Measurements from ENCODE around the gene ACAP1.
"Not testable (repeated sequence)": the region's sequence is repeated elsewhere in the genome, so short reads cannot be mapped to it uniquely, and the experiment has no call there.

Gene ACAP1

DNA sequence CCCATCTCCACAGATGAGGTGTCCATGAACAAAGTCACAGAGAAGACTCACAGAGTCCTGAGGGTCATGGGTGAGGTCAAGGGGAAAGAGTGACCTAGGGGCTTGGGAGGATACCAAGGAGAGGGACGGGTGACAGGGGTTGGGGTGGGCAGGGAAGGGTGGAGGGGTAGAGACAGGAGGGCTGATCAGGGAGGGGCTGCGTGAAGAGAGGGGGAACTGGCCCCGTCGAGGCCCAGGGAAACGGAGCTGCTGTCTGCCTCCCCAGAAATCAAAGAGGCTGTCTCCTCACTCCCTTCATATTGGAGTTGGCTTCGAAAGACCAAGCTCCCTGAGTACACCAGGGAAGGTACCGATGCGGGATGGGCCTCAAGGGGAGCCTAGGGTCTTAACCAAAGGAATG, 19.2 kb downstream of the ACAP1 start:
- no peak for DNase-seq

DNA sequence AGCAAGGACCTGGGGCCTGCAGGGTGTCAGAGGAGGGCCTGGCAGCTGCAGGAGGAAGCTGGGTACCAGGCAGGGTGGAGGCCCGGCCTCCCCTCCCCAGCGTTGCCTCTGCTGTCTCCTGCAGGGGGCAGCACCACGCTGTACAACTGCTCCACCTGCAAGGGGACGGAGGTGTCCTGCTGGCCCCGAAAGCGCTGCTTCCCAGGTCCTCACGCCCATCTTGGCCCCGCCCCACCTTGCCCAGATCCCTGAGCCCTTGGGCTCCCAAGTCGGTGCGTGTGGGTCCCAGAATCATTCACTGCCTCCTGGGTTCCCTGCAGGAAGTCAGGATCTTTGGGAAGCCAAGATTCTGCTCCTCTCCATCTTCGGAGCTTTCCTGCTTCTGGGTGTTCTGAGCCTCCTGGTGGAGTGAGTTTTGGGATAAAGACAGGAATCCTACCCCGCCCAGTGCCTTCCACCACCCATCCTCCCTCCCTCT, 19.8 kb downstream of the ACAP1 start:
- DNase-seq = peak; percentile 52

DNA sequence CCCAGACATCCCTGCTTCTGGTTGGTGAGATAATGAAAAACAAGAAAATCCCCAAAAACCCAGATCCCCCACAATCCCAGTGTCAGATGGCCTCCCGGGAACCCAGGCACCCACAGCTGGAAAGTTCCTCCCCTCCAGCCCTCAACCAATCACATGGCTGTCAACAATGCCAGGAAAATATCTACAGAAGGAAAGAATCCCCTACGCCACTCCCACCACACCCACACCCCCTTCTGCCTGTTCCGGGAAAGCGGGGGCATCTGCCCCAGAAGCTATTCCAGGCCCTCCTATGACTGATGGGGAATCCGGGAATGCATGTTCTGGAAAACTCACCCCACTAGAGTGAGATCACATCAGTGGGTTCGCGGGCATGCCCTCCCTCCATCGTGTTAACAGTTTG, 20.4 kb downstream of the ACAP1 start:
- no peak for DNase-seq

DNA sequence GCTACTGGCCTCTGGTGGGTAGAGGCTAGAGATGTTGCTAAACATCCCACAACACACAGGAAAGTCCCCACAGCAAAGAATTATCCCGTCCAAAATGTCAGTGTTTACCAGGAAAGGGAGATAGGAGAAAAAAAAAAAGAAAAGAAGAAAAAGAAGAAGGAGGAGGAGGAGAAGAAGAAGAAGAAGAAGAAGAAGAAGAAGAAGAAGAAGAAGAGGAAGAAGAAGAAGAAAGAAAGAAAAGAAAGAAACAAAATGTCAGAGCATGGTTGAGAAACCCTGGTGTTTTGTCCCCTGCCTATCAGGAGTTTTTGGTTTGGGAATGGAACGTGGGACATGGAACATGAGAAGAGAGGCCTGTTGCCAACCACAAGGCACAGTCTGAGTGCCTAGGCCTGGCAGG, 21.1 kb downstream of the ACAP1 start:
- no peak for DNase-seq

DNA sequence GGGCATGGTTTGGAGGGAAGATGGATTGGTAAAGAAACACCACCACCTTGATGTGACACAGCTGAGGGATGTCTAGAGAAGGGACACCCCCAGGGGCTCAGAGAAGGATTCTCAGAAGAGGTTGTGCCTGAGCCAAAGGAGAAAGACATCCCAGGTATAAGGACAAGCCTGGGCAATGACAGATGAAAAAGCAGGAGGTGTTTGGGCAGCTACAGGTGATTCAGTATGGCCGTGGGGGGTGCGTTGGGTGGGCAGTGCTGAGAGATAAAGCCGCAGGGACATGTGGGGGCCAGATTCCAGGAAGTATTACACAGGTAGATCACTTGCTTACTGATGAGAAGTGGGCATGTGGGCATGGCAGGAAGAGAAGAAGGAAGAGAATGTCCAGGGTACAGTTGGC, 25.6 kb downstream of the ACAP1 start:
- no peak for DNase-seq

DNA sequence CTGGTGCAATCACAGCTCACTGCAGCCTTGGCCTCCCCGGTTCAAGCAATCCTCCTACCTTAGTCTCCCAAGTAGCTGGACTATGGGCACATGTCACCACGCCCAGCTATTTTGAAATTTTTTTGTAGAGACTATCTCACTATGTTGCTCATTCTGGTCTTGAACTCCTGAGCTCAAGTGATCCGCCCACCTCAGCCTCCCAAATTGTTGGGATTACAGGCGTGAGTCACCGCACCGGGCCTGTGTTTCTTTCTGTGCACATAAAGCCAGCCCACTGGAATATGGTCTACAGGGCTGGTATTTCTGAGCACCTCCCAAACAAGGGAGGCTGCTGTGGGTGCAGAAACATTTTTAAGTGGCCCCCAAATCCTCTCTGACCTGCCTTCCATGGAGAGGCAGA, 27.0 kb downstream of the ACAP1 start:
- no peak for DNase-seq

DNA sequence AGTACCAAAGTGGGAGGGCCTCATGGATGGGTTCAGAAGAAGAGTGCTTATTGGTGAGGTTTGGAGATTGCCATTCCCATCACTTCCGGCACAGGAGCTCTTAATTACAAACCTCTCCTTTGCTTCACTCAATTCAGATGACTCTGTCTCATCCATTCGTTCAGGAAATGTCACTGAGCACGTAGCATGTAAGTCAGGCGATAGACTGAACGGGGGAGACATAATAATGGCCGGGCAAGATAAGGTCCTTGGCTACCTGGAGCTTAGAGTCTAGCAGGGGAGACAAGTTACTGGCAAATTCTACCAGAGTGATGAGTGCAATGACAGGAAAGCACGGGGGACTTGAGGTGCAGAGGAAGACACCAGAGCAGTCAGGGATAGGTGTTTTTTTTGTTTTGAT, 29.6 kb downstream of the ACAP1 start:
- DNase-seq = not testable (repeated sequence)

DNA sequence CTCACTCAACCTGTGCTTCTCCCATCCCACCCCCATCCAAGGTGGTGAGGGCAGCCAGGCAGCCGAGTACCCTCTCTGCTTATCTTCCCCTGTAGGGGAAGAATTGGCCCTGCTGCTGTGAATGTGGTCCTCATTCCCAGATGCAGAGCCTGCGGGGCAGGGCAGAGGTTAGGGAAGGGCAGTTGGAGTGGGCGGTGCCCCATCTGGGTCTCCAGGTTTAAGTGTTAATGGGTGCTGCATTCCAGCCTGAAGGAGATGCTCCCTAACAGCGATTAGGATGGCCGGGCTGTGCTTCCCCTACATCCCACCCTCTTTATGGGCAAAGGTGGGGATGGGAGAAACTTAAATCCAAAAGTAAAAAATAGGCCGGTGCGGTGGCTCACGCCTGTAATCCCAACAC, 30.8 kb downstream of the ACAP1 start:
- no peak for DNase-seq

DNA sequence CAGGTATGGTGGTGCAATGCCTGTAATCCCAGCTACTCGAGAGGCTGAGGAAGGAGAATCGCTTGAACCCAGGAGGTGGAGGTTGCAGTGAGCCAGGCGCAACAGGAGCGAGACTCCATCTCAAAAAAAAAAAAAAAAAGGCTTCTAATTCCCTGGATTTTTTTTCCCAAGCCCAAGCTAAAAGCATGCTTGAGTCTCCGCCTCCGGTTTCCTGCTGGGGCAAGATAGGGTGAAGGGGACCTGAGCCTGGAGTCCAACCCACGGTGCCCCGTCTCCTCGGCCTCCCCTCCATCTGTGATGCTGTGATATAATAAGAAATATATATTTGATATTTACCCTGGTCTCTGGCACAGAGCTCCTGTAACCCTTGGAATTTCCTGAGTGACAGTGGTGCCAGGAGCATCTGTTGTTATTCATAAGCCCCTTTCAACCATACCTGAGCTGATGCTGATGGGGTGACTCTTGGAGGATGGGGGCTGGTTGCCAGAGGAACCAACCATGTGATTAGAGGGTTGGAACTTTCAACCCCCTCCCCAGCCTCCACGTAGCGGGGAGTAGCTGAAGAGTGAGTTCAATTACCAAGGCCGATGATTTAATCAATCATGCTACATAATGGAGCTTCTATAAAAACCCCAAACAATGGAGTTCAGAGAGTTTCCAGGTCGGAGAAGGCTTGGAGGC, 31.7 kb downstream of the ACAP1 start:
- DNase-seq = no peak

DNA sequence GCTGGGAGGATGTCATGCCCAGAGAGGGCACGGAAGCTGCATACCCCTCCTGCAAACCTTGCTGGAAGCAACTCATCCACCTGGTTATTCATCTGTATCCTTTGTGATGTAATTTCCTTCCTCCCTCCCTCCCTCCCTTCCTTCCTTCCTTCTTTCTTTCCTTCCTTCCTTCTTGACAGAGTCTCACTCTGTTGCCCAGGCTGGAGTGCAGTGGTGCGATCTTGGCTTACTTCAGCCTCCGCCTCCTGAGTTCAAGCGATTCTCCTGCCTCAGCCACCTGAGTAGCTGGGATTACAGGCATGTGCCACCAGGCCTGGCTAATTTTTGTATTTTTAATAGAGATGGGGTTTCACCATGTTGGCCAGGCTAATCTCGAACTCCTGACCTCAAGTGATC, 32.3 kb downstream of the ACAP1 start:
- DNase-seq = not testable (repeated sequence)

DNA sequence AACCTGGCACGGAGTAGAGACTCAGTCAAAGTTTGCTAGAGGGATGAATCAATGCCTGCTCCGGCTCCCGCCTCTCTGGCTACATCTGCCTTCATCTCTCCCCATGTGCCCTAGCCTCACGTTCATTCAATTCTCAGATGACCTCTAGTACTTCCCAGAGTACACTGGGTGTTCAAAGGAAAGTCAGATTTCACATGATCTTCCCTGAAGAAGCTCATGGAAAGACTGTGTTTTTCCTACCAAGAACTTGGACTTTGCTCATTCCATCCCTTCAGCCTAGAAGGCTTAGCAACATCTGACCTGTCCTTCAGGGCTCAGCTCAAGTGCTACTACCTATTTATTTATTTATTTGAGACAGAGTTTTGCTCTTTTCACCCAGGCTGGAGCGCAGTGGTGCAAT, 33.5 kb downstream of the ACAP1 start:
- no peak for DNase-seq

DNA sequence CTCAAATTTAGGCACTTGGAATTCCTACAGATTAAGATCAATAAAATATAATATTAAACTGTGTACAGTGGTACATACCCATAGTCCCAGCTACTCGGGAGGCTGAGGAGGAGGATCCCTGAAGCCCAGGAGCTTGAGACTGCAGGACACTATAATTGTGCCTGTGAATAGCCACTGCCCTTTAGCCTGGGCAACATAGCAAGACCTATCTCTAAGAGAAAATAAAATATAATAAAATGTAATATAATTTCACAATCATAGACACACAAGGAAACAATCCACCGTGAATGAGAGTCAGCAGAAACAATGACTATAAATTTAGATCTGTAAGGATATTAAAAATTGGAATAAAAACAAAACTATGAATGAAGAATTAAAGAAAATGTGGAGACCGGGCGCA, 34.5 kb downstream of the ACAP1 start:
- no peak for DNase-seq

DNA sequence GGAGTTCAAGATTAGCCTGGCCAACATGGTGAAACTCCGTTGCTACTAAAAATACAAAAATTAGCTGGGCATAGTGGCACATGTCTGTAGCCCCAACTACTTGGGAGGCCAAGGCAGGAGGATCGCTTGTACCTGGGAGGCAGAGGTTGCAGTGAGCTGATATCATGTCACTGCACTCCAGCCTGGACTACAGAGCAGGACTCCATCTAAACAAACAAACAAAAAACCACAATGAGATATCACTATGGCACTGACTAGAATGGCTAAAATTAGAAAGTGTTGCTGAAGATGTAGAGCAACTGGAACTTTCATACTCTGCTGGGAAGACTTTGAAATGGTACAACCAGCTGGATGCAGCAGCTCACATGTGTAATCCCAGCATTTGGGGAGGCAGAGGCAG, 38.0 kb downstream of the ACAP1 start:
- DNase-seq = no peak

DNA sequence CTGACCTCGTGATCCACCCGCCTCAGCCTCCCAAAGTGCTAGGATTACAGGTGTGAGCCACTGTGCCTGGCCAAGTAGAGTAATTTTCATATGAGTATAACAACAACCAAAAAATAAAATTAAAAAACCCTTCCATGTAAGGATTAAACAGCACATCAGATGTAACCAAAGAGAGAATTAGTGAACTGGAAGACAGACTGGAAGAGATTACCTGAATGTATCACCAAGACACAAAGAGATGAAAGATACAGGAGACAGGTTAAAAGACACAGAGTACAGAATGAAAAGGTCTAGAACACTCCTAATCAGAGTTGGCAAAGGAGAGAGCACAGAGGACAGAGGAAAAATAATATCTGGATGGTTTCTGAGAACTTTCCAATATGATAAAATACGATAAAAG, 42.8 kb downstream of the ACAP1 start:
- no peak for DNase-seq

DNA sequence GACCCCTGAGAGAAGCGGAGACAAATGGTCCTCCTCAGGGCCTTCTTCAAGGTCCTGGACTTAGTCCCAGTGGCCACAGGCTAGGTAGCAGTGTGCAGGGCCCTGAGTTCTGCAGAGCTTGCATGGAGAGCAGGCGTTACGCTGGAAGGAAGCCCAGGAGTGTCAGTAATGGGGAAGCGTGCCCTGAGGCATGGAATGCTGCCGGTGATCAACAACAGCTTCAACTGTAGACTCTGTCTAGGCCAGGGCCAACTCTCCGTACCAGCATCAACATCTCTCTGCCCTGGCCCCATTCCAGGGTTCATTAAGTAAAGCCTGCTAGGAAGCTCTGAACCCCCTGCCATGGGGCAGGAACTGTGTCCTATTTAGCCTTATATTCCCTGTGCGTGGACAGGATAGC, 44.0 kb downstream of the ACAP1 start:
- peak; percentile 25 for DNase-seq

DNA sequence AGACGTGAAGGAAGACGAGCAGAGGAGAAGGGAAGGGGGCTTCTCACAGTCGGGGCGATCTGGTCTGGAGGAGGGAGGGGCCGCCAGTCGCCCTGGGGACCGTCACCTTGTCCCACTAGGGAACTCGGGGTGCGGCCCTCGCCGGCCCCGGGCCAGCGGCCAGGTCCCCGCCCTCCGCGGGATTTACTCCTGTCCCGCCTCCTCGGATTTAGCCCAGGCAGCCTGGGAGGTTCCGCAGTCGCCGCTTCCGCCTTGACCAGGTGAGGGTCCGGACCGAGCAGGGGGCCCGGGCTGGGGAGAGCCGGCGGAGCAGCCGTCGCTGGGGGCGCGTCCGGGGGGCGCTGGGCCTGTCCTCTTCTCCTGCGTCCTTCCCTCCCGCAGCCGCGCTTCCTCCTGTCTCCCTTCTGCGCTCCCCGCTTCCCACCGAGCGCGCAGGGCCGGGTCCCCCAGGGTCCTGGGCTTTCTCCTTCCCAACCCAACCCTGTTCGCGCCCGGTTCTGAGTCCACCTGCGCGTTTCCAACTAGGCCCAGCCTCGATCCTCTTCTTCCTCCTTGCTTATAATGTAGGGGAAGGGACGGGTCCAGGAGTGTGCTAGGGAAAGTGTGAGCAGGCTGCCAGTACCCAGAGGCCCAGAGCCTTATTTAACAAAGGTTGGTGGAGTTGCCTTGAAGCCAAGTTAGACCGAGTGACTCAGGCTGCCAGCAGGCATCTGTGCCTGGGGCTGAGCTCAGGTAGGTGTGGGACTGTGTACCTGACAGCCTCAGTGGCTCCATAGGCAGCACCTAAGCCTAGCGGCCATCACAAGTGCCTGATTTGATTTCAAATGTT, 44.7 kb downstream of the ACAP1 start, which contains the start of gene TNK1:
TNK1 (plus strand) TSS at position 235 of the 829 bp plus-strand sequence. CDS start 1,838 bp downstream, outside the sequence.
- no peak for DNase-seq

DNA sequence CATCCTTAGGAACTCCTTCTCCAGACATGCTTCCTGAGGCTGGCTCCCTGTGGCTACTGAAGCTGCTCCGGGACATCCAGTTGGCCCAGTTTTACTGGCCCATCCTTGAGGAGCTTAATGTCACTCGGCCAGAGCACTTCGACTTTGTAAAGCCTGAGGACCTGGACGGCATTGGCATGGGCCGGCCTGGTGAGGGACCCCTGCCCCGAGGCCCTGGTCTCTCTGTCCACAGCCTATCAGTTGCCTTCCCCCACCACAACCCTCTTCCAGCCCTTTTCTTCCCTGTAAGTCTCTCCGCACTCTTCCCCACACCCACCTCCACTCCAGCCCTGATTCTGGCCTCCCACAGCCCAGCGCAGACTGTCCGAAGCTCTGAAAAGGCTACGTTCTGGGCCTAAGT, 46.6 kb downstream of the ACAP1 start:
- DNase-seq = no peak

DNA sequence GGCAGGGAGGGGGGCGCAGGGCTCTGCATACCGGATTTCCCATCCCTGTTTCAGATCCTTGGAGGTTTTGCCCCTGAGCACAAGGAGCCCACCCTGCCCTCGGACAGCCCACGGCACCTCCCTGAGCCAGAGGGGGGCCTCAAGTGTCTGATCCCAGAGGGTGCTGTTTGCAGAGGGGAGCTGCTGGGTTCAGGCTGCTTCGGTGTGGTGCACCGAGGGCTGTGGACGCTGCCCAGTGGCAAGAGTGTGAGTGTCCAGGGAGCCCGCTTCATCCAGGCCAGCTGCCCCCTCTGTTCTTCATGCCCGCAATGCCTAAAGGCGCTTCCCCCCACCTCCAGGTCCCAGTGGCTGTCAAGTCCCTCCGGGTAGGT, 47.0 kb downstream of the ACAP1 start:
- DNase-seq = no peak

DNA sequence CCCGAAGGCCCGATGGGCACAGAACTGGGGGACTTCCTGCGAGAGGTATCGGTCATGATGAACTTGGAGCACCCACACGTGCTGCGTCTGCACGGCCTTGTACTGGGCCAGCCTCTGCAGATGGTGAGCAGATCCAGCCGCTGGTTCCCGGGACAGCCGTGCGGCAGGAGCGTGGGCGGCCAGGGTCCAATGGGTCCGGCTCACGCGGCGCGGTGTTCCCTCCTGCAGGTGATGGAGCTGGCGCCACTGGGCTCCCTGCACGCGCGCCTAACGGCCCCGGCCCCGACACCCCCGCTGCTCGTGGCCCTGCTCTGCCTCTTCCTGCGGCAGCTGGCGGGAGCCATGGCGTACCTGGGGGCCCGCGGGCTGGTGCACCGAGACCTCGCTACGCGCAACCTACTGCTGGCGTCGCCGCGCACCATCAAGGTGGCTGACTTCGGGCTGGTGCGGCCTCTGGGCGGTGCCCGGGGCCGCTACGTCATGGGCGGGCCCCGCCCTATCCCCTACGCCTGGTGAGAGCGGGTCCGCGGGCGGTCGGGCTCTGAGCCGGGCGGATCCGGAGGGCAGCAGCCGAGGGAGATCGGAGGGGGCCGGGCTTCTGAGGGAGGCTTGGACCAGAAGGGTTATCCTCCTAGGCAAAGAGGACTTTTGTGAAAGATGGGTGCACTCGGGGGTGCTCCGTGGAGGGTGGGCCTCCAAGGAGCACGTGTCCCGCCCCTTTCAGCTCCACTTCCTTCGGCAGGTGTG, 47.6 kb downstream of the ACAP1 start:
- peak; percentile 30 for DNase-seq

DNA sequence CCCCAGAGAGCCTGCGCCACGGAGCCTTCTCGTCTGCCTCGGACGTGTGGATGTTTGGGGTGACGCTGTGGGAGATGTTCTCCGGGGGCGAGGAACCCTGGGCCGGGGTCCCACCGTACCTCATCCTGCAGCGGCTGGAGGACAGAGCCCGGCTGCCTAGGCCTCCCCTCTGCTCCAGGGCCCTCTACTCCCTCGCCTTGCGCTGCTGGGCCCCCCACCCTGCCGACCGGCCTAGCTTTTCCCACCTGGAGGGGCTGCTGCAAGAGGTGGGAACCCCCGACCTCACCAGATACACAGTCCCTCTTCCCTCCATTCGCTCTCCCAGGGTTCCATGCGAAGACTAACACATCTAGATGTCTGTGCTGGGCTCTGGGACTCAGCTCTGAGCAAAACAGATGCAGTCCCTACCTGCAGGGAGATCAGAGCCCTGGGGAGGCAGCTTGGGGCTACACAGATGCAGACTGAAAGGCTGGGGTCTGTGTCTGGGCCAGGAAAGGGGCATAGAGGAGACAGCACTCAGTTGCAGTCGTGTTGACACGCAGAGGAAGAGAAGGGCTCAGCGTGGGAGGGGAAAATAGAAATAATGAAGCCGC, 48.3 kb downstream of the ACAP1 start:
- DNase-seq = no peak

DNA sequence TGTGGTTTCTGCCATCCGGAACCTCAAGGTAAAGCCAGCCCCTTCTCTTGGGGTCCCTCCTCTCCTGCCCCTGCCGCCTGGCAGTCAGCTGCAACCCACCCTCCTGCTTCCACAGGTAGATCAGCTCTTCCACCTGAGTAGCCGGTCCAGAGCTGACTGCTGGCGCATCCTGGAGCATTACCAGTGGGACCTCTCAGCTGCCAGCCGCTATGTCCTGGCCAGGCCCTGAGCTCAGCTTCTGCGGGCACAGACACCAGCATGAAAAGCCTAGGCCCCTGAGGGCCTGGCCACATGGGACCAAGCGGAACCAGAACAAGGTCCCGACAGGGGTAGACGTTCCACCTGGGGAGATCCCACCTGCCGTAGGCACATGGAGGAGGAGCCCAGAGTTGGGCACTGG, 52.5 kb downstream of the ACAP1 start:
- DNase-seq = no peak

DNA sequence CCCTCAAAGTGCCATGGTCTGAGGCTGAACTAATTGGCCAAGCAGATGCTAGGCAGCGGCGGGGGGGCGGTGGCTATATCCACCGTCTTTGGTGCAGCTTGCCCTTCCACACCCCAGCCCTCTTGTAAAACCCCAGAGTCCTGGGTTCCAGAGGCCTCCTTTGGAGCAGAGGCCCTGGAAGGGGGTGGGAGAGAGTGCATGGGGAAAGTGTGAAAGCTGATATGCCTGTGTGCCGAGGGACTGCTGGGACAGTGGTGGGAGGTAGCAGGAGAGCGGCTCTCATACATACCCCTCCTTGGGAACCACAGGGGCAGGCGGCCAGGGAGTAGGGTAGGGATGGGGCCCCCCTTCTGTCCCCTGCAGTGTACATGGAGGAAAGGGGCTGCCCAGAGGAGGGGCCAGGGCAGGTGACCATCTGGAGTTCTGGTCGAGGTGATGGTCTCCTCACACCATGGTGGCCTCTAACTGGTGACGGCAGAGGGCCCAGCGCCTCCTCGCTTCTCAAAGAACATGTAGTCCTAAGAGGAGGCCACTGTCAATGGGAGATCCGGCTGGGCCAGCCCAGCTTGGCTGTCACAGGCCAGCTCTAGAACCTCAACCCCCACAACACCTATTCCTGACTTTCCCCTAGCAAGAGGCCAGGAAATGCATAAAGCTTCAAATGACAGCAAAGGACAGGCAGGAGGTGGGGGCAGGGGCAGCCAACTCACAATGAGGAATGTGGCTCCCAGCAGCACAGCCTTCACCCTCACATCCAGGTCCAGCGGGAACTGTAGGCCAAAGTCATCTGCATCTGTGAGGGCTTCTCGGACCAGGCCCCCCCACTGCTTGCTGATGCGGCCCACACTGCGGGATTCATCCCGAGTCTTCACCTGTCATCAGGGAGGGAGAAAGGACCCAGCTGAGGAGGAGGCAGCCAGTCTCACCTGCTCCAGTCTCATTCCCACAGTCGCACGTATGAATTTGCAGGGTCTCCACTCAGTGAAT, 53.9 kb downstream of the ACAP1 start:
- DNase-seq = no peak

All from fibroblast of skin of abdomen (primary cell).